GM12878 (cell line): Measurements from ENCODE around the gene LRRIQ1. TPM values are rescaled to one million over a fixed set of nuclear protein-coding genes. Genes with fewer than 3 reads are reported as not detected.

Experiments used
- ATAC-seq: fragments of 200-7000 bp; cut with Tn5 transposase; 3 replicates; pipeline ENCODE4 v1.9.1; 2020; ENCODE audit warnings: mild to moderate bottlenecking, moderate library complexity
- BruUV-seq: library from RNA; stranded (reverse); fragments of 400-500 nt; replicated peaks from 2 replicates; lab custom pipeline; 2021; lab: Mats Ljungman, UMichigan
- CTCF ChIA-PET: fragments of 300-600 bp; sonication (Branson Sonifier 250); formaldehyde crosslinking; extraction: SDS; loops from one replicate; lab custom pipeline; 2021; ENCODE audit warnings: inconsistent platforms; lab: Yijun Ruan, JAX
- POLR2A ChIA-PET: fragments of 350-600 bp; formaldehyde crosslinking; extraction: SDS; loops from one replicate; lab custom pipeline; 2021; ENCODE audit warnings: inconsistent platforms; lab: Charles Lee
- RAD21 ChIA-PET: fragments of 300-600 bp; sonication (Branson Sonifier 250); formaldehyde crosslinking; loops from one replicate; lab custom pipeline; 2023; ENCODE audit warnings: antibody characterized with exemption; ENCODE audit not compliant: unreplicated experiment; lab: Charles Lee
- SMC1A ChIA-PET: fragments of 300-600 bp; sonication (Branson Sonifier 250); formaldehyde crosslinking; loops from one replicate; lab custom pipeline; 2023; ENCODE audit not compliant: unreplicated experiment, uncharacterized antibody; lab: Charles Lee
- DNase-seq: peaks from one replicate; pipeline ENCODE4 v3.0.0-alpha.2; 2011; ENCODE audit warnings: low read depth, low spot score
- FAIRE-seq: peaks from 3 replicates; lab custom pipeline; 2011; peaks lifted over from hg19 to GRCh38; lab: Jason Lieb, UNC
- H2AFZ ChIP-seq: 2 replicates; pipeline ENCODE4 v1.6.0; 2011; ENCODE audit warnings: low read depth, low read length, control low read depth; ENCODE audit not compliant: control insufficient read depth
- H3K27ac ChIP-seq: 2 replicates; pipeline ENCODE4 v1.5.1; 2011; ENCODE audit warnings: control low read depth; ENCODE audit not compliant: control insufficient read depth, insufficient read depth
- H3K27me3 ChIP-seq, 2 experiments: replicated peaks in 1 of 2; 2 replicates each; pipeline versions ENCODE4 v1.6.0 to v1.6.1; 2011; ENCODE audit warnings: low read length in 1 of 2; ENCODE audit not compliant: control insufficient read depth in 2 of 2, insufficient read depth in 2 of 2
- H3K36me3 ChIP-seq, 2 experiments: 2 replicates each; pipeline ENCODE4 v1.5.1; 2011; ENCODE audit warnings: low read length in 1 of 2; ENCODE audit not compliant: control insufficient read depth in 2 of 2, insufficient read depth in 2 of 2
- H3K4me1 ChIP-seq: 2 replicates; pipeline ENCODE4 v1.6.1; 2011; ENCODE audit warnings: mild to moderate bottlenecking, low read length, moderate library complexity, mixed read lengths; ENCODE audit not compliant: control insufficient read depth, insufficient read depth
- H3K4me2 ChIP-seq: 2 replicates; pipeline ENCODE4 v1.6.0; 2011; ENCODE audit warnings: control low read depth; ENCODE audit not compliant: control insufficient read depth, insufficient read depth
- H3K4me3 ChIP-seq: fragments of 200-600 bp; sonication (generic); 2 replicates; pipeline ENCODE4 v1.5.1; 2016
- H3K79me2 ChIP-seq: 2 replicates; pipeline ENCODE4 v1.6.0; 2011; ENCODE audit warnings: low read length; ENCODE audit not compliant: control insufficient read depth, insufficient read depth
- H3K9ac ChIP-seq: 2 replicates; pipeline ENCODE4 v1.8.0; 2011; ENCODE audit warnings: low read length, control low read depth, mixed read lengths; ENCODE audit not compliant: control insufficient read depth, insufficient read depth
- H3K9me3 ChIP-seq: replicated peaks from 3 replicates; pipeline ENCODE4 v1.5.1; 2011; ENCODE audit warnings: mild to moderate bottlenecking, low read length; ENCODE audit not compliant: control insufficient read depth, insufficient read depth
- H4K20me1 ChIP-seq: 2 replicates; pipeline ENCODE4 v1.6.0; 2011; ENCODE audit not compliant: control insufficient read depth, insufficient read depth
- ESRRA ChIP-seq: IDR thresholded peaks from 2 replicates; pipeline ENCODE4 v1.6.1; 2012; ENCODE audit warnings: mild to moderate bottlenecking, low read length, improper control_type of control experiment
- FOS ChIP-seq: IDR thresholded peaks from 3 replicates; pipeline ENCODE4 v1.6.1; 2011; ENCODE audit warnings: borderline replicate concordance; ENCODE audit not compliant: insufficient read length; ENCODE audit errors: extremely low read depth
- IKZF1 ChIP-seq: fragments of 450-650 bp; conservative IDR thresholded peaks from 2 replicates; pipeline ENCODE4 v1.6.1; 2017; ENCODE audit warnings: antibody characterized with exemption, mild to moderate bottlenecking
- IRF4 ChIP-seq: IDR thresholded peaks from 2 replicates; pipeline ENCODE4 v1.6.1; 2011; ENCODE audit warnings: low read depth, low read length
- LARP7 ChIP-seq: fragments of 450-650 bp; IDR thresholded peaks from 2 replicates; pipeline ENCODE4 v1.6.1; 2017; ENCODE audit warnings: mild to moderate bottlenecking
- PAX8 ChIP-seq: fragments of 450-650 bp; IDR thresholded peaks from 2 replicates; pipeline ENCODE4 v1.6.1; 2017; ENCODE audit warnings: mild to moderate bottlenecking, moderate library complexity
- PML ChIP-seq: IDR thresholded peaks from 2 replicates; pipeline ENCODE4 v1.6.1; 2012; ENCODE audit warnings: low read length, inconsistent platforms
- SMAD5 ChIP-seq: IDR thresholded peaks from 2 replicates; pipeline ENCODE4 v1.6.1; 2016; ENCODE audit warnings: antibody characterized with exemption, low read depth
- SMARCA5 ChIP-seq: fragments of 450-650 bp; IDR thresholded peaks from 2 replicates; pipeline ENCODE4 v1.6.1; 2017; ENCODE audit warnings: mild to moderate bottlenecking
- TARDBP ChIP-seq: IDR thresholded peaks from 2 replicates; pipeline ENCODE4 v1.6.1; 2016; ENCODE audit warnings: borderline replicate concordance
- TCF12 ChIP-seq: IDR thresholded peaks from 2 replicates; pipeline ENCODE4 v1.6.1; 2011; ENCODE audit warnings: low read depth, mild to moderate bottlenecking, low read length
- TCF3 ChIP-seq: IDR thresholded peaks from 2 replicates; pipeline ENCODE4 v1.6.1; 2012; ENCODE audit warnings: low read depth, mild to moderate bottlenecking, low read length, borderline replicate concordance; ENCODE audit not compliant: insufficient read depth
- YY1 ChIP-seq: IDR thresholded peaks from 2 replicates; pipeline ENCODE4 v1.6.1; 2011; ENCODE audit warnings: low read depth, mild to moderate bottlenecking, low read length
- WGBS: methylation state at CpG from one replicate; pipeline ENCODE4 v1.1.6; 2016; ENCODE audit warnings: low lambda C conversion rate; ENCODE audit not compliant: insufficient replicate concordance, insufficient coverage; ENCODE audit errors: missing lambda C conversion rate; 5-methylcytosine and 5-hydroxymethylcytosine counted together
- in situ Hi-C: fragments of 300-500 bp; cut with MboI; formaldehyde crosslinking; loops from 9 replicates; pipeline ENCODE4 v1.14.3; 2018; ENCODE audit warnings: mixed read lengths
- intact Hi-C: fragments of 100-400 bp; cut with micrococcal nuclease; formaldehyde crosslinking; loops from one replicate; pipeline ENCODE4 v1.14.2; 2022; ENCODE audit not compliant: unreplicated experiment
- polyA plus RNA-seq, 11 experiments: library from polyadenylated mRNA; depleted of rRNA in 4 of 11; unstranded in 6 of 11; stranded (reverse) in 5 of 11; fragments of >200 nt; fragmentation: Nextera tagmentation in 4 of 11; fragmentation: Illumina TruSeq in 1 of 11; extraction: Ambion mirVana in 4 of 11; extraction: Trizol in 1 of 11; gene quantifications; 1 replicate in 1 of 11; 2 replicates in 10 of 11; pipeline versions ENCODE4 v1.2.1 to v1.2.3, GENCODE V29; 2011 to 2016; ENCODE audit warnings: inconsistent platforms in 2 of 11, missing spikeins in 2 of 11, low read depth in 1 of 11
- total RNA-seq, 4 experiments: library from RNA; depleted of rRNA in 3 of 4; stranded (reverse); fragments of >200 nt in 3 of 4; fragmentation: Illumina TruSeq in 1 of 4; extraction: Trizol in 1 of 4; gene quantifications; 2 replicates each; pipeline versions ENCODE4 v1.2.1 to v1.2.3, GENCODE V29; 2013 to 2021
- TF ChIP-seq, protein P1 (sequence below): IDR thresholded peaks from 2 replicates; pipeline ENCODE4 v1.6.1; 2012; ENCODE audit warnings: low read length, inconsistent platforms
- TF ChIP-seq, protein P2 (sequence below): IDR thresholded peaks from 2 replicates; pipeline ENCODE4 v1.6.1; 2011; ENCODE audit warnings: mild to moderate bottlenecking, low read depth, low read length, moderate library complexity; ENCODE audit not compliant: insufficient replicate concordance
- TF ChIP-seq, protein P3 (sequence below): fragments of 450-650 bp; IDR thresholded peaks from 2 replicates; pipeline ENCODE4 v1.6.1; 2017; ENCODE audit warnings: mild to moderate bottlenecking
- TF ChIP-seq, protein P4 (sequence below): fragments of 450-650 bp; IDR thresholded peaks from 2 replicates; pipeline ENCODE4 v1.6.1; 2017; ENCODE audit warnings: borderline replicate concordance
- TF ChIP-seq, protein P5 (sequence below): fragments of 450-650 bp; IDR thresholded peaks from 2 replicates; pipeline ENCODE4 v1.6.1; 2016; ENCODE audit warnings: mild to moderate bottlenecking

Gene LRRIQ1
- total and polyA plus RNA-seq, 10 of the 15 experiments (the other 5 are each of a cell fraction or from before 2014, with no cell fraction given) = 0.14 to 0.45 (median 0.37) TPM; not detected in 4

DNA sequence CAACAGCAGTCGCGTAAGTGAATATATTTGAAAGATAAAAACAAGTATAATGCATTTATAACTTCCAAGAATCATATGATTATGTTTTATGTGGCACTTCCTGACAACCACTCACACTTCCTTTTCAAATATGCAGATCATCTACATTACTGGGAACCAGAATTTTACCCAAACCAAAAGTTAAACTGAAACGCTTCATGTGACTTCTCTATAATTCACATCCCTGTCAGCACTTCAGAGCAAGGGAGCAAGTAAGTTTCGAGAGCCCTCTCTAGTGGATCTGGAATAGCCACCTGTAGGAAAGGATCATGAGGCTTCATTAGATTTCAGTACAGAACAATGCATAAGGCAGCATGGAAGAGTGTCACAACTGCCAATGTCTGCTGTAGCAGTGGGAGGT lies 230.2 kb downstream of the LRRIQ1 start:
- no peak for ATAC-seq
- H3K27me3 ChIP-seq = no peaks in the 10 kb centered on the region
- FAIRE-seq = no peak
- ChIA-PET POLR2A (no interaction called here), SMC1A (no interaction called here), RAD21 (no interaction called here), CTCF (no interaction called here)
- TF ChIP-seq IRF4 (no peak), ESRRA (no peak), PAX8 (no peak), SMARCA5 (no peak), FOS (no peak), TARDBP (no peak), PML (no peak), LARP7 (no peak), TCF3 (no peak), IKZF1 (no peak), YY1 (no peak), SMAD5 (no peak), TCF12 (no peak)
- TF ChIP-seq, protein P1, sequence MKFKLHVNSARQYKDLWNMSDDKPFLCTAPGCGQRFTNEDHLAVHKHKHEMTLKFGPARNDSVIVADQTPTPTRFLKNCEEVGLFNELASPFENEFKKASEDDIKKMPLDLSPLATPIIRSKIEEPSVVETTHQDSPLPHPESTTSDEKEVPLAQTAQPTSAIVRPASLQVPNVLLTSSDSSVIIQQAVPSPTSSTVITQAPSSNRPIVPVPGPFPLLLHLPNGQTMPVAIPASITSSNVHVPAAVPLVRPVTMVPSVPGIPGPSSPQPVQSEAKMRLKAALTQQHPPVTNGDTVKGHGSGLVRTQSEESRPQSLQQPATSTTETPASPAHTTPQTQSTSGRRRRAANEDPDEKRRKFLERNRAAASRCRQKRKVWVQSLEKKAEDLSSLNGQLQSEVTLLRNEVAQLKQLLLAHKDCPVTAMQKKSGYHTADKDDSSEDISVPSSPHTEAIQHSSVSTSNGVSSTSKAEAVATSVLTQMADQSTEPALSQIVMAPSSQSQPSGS = no peak
- TF ChIP-seq, protein P2, sequence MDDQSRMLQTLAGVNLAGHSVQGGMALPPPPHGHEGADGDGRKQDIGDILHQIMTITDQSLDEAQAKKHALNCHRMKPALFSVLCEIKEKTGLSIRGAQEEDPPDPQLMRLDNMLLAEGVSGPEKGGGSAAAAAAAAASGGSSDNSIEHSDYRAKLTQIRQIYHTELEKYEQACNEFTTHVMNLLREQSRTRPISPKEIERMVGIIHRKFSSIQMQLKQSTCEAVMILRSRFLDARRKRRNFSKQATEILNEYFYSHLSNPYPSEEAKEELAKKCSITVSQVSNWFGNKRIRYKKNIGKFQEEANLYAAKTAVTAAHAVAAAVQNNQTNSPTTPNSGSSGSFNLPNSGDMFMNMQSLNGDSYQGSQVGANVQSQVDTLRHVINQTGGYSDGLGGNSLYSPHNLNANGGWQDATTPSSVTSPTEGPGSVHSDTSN = no peak
- TF ChIP-seq, protein P3, sequence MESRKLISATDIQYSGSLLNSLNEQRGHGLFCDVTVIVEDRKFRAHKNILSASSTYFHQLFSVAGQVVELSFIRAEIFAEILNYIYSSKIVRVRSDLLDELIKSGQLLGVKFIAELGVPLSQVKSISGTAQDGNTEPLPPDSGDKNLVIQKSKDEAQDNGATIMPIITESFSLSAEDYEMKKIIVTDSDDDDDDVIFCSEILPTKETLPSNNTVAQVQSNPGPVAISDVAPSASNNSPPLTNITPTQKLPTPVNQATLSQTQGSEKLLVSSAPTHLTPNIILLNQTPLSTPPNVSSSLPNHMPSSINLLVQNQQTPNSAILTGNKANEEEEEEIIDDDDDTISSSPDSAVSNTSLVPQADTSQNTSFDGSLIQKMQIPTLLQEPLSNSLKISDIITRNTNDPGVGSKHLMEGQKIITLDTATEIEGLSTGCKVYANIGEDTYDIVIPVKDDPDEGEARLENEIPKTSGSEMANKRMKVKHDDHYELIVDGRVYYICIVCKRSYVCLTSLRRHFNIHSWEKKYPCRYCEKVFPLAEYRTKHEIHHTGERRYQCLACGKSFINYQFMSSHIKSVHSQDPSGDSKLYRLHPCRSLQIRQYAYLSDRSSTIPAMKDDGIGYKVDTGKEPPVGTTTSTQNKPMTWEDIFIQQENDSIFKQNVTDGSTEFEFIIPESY = no peak
- TF ChIP-seq, protein P4, sequence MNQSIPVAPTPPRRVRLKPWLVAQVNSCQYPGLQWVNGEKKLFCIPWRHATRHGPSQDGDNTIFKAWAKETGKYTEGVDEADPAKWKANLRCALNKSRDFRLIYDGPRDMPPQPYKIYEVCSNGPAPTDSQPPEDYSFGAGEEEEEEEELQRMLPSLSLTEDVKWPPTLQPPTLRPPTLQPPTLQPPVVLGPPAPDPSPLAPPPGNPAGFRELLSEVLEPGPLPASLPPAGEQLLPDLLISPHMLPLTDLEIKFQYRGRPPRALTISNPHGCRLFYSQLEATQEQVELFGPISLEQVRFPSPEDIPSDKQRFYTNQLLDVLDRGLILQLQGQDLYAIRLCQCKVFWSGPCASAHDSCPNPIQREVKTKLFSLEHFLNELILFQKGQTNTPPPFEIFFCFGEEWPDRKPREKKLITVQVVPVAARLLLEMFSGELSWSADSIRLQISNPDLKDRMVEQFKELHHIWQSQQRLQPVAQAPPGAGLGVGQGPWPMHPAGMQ = no peak
- TF ChIP-seq, protein P5, sequence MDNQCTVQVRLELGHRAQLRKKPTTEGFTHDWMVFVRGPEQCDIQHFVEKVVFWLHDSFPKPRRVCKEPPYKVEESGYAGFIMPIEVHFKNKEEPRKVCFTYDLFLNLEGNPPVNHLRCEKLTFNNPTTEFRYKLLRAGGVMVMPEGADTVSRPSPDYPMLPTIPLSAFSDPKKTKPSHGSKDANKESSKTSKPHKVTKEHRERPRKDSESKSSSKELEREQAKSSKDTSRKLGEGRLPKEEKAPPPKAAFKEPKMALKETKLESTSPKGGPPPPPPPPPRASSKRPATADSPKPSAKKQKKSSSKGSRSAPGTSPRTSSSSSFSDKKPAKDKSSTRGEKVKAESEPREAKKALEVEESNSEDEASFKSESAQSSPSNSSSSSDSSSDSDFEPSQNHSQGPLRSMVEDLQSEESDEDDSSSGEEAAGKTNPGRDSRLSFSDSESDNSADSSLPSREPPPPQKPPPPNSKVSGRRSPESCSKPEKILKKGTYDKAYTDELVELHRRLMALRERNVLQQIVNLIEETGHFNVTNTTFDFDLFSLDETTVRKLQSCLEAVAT = no peak
- no peaks in the 10 kb centered on the region for H3K9me3 ChIP-seq
- no peaks in the 10 kb centered on the region for H3K79me2 ChIP-seq
- H3K36me3 ChIP-seq = no peaks in the 10 kb centered on the region
- no peak overlapping the region for H3K27ac ChIP-seq
- H3K4me1 ChIP-seq = no peaks in the 10 kb centered on the region
- H3K4me3 ChIP-seq = no peak overlapping the region
- BruUV-seq = no TSS peak
- in situ Hi-C loops (no loop called here), intact Hi-C loops (no loop called here)
- WGBS = 8% methylated on average over 4 of the region's 4 CpGs
- H3K9ac ChIP-seq = no peak overlapping the region
- H3K4me2 ChIP-seq = no peak overlapping the region
- no peak overlapping the region for H2AFZ ChIP-seq
- no peak for DNase-seq
- no peaks in the 10 kb centered on the region for H4K20me1 ChIP-seq
